Smooth muscle cell (in vitro differentiated cells): ENCODE results near the gene ITGA11. TPM values are rescaled to one million over a fixed set of nuclear protein-coding genes. Genes with fewer than 3 reads are reported as not detected.
A peak's percentile ranks its signal among the peaks of the same experiment; 100 is the strongest.

Experiments
- DNase-seq: peaks from one replicate; lab custom pipeline; 2025; ENCODE audit not compliant: unreplicated experiment; lab: John Stamatoyannopoulos, UW
- H2AFZ ChIP-seq: fragments of 200-600 bp; sonication (generic); 2 replicates; pipeline ENCODE4 v1.6.0; 2016; ENCODE audit warnings: antibody characterized with exemption, low read depth, mild to moderate bottlenecking
- H3F3A ChIP-seq: fragments of 200-600 bp; sonication (generic); 2 replicates; pipeline ENCODE4 v1.6.0; 2017; ENCODE audit warnings: antibody characterized with exemption, low read depth
- H3K27ac ChIP-seq: fragments of 200-600 bp; sonication (generic); 2 replicates; pipeline ENCODE4 v1.5.1; 2016; ENCODE audit warnings: low read depth, mild to moderate bottlenecking
- H3K27me3 ChIP-seq: fragments of 200-600 bp; sonication (generic); 2 replicates; pipeline ENCODE4 v1.6.1; 2016; ENCODE audit warnings: low read depth, mild to moderate bottlenecking
- H3K36me3 ChIP-seq: fragments of 200-600 bp; sonication (generic); 2 replicates; pipeline ENCODE4 v1.5.1; 2016; ENCODE audit warnings: low read depth
- H3K4me1 ChIP-seq: fragments of 200-600 bp; sonication (generic); 2 replicates; pipeline ENCODE4 v1.5.1; 2016; ENCODE audit warnings: low read depth
- H3K4me2 ChIP-seq: fragments of 200-600 bp; sonication (generic); 2 replicates; pipeline ENCODE4 v1.6.0; 2016; ENCODE audit warnings: mild to moderate bottlenecking
- H3K4me3 ChIP-seq: fragments of 200-600 bp; sonication (generic); 2 replicates; pipeline ENCODE4 v1.5.1; 2016; ENCODE audit warnings: mild to moderate bottlenecking
- H3K79me2 ChIP-seq: fragments of 200-600 bp; sonication (generic); 2 replicates; pipeline ENCODE4 v1.6.0; 2016; ENCODE audit warnings: low read depth, mild to moderate bottlenecking
- H3K9ac ChIP-seq: fragments of 200-600 bp; sonication (generic); 2 replicates; pipeline ENCODE4 v1.6.0; 2016; ENCODE audit warnings: low read depth
- H3K9me3 ChIP-seq: fragments of 200-600 bp; sonication (generic); replicated peaks from 2 replicates; pipeline ENCODE4 v1.5.1; 2016; ENCODE audit warnings: low read depth
- H4K20me1 ChIP-seq: fragments of 200-600 bp; sonication (generic); 2 replicates; pipeline ENCODE4 v1.6.0; 2016; ENCODE audit warnings: low read depth
- WGBS: methylation state at CpG from one replicate; pipeline ENCODE4 v1.1.7; 2016; ENCODE audit warnings: low lambda C conversion rate; 5-methylcytosine and 5-hydroxymethylcytosine counted together
- polyA plus RNA-seq: library from polyadenylated mRNA; unstranded; fragments of >200 nt; fragmentation: Nextera tagmentation; extraction: Ambion mirVana; gene quantifications from 2 replicates; pipeline ENCODE4 v1.2.1, GENCODE V29; 2016
- total RNA-seq: library from RNA; depleted of rRNA; stranded (reverse); fragments of >200 nt; gene quantifications from 2 replicates; pipeline ENCODE4 v1.2.3, GENCODE V29; 2014
- TF ChIP-seq, protein P1 (sequence below): fragments of 200-600 bp; sonication (generic); IDR thresholded peaks from 2 replicates; pipeline ENCODE4 v1.5.1; 2017; ENCODE audit warnings: borderline replicate concordance, mild to moderate bottlenecking, antibody characterized with exemption; ENCODE audit not compliant: insufficient read depth, poor library complexity, severe bottlenecking

Gene ITGA11
- total and polyA plus RNA-seq, 2 experiments from 2014 or later, result 87.8 to 133 TPM

DNA sequence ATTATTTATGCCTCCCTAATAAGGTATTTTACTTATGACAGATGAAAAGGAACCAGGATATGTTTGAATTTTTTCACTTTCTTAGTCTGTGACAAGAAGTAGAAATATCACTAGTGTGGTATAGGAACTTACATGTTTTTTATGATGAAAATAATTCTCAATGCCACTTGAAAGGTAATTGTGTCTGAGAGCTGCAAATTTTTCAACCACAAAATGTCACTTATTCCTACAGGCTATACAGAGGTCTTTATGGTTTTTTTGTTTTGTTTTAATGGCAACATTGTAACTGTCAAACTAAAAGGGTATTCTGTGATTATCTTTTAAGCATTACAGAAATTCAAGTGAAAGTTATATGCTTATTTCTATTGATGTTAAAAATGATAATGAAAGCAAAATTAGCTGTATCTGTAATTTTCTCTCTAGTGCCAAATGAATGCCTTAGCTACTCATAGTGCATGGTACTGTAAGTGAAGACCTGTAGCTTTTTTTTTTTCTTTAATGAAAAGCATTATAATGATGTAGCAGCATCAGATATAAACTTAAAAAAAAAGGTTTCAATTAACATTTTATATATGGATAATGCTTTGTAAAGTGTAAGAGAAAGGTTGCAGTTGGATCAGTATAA is 139.7 kb downstream of the ITGA11 start:
- no peaks in the 10 kb centered on the region for H3K27me3 ChIP-seq
- H3K9ac ChIP-seq, result no peak overlapping the region
- H3K36me3 ChIP-seq, result peaks cover 3% of the 10 kb centered on the region
- no peak overlapping the region for H3K4me3 ChIP-seq
- H3K27ac ChIP-seq, result peak overlapping the region; percentile 20
- TF ChIP-seq, protein P1, sequence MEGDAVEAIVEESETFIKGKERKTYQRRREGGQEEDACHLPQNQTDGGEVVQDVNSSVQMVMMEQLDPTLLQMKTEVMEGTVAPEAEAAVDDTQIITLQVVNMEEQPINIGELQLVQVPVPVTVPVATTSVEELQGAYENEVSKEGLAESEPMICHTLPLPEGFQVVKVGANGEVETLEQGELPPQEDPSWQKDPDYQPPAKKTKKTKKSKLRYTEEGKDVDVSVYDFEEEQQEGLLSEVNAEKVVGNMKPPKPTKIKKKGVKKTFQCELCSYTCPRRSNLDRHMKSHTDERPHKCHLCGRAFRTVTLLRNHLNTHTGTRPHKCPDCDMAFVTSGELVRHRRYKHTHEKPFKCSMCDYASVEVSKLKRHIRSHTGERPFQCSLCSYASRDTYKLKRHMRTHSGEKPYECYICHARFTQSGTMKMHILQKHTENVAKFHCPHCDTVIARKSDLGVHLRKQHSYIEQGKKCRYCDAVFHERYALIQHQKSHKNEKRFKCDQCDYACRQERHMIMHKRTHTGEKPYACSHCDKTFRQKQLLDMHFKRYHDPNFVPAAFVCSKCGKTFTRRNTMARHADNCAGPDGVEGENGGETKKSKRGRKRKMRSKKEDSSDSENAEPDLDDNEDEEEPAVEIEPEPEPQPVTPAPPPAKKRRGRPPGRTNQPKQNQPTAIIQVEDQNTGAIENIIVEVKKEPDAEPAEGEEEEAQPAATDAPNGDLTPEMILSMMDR, result no peak
- no peaks in the 10 kb centered on the region for H3K4me1 ChIP-seq
- peaks cover 74% of the 10 kb centered on the region for H3K79me2 ChIP-seq
- H2AFZ ChIP-seq, result no peak overlapping the region
- no peak overlapping the region for H3K4me2 ChIP-seq
- H3F3A ChIP-seq, result peaks cover 31% of the 10 kb centered on the region
- DNase-seq, result no peak
- no peaks in the 10 kb centered on the region for H3K9me3 ChIP-seq
- peaks cover 85% of the 10 kb centered on the region for H4K20me1 ChIP-seq

DNA sequence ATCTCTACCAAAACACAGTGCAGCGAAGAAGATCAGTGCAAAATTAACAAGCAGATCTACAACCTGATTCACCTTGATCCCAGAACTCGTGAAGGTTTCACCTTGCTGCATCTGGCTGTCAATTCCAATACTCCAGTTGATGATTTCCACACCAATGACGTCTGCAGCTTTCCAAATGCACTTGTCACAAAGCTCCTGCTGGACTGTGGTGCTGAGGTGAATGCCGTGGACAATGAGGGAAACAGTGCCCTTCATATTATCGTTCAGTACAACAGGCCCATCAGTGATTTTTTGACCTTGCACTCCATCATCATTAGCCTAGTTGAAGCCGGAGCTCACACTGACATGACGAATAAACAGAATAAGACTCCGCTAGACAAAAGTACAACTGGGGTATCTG is 141.2 kb downstream of the ITGA11 start:
- WGBS, result 96% methylated on average over 8 of the region's 8 CpGs
- no peaks in the 10 kb centered on the region for H3K9me3 ChIP-seq

DNA sequence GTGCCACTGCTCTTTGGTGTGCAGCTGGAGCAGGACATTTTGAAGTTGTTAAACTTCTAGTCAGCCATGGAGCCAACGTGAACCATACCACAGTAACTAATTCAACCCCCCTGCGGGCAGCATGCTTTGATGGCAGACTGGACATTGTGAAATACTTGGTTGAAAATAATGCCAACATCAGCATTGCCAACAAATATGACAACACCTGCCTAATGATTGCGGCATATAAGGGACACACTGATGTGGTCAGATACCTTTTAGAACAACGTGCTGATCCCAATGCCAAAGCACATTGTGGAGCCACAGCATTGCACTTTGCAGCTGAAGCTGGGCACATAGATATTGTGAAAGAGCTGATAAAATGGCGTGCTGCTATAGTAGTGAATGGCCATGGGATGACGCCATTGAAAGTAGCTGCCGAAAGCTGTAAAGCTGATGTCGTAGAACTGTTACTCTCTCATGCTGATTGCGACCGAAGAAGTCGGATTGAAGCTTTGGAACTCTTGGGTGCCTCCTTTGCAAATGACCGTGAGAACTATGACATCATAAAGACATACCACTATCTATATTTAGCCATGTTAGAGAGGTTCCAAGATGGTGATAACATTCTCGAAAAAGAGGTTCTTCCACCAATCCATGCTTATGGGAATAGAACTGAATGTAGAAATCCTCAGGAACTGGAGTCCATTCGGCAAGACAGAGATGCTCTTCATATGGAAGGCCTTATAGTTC is 142.2 kb downstream of the ITGA11 start:
- Histone ChIP-seq H3F3A (peaks cover 22% of the 10 kb centered on the region), H3K27ac (peak overlapping the region; percentile 44), H3K27me3 (no peaks in the 10 kb centered on the region), H3K9ac (no peak overlapping the region), H3K4me1 (no peaks in the 10 kb centered on the region), H3K4me3 (no peak overlapping the region), H3K9me3 (no peaks in the 10 kb centered on the region), H2AFZ (no peak overlapping the region), H3K36me3 (peaks cover 3% of the 10 kb centered on the region), H3K4me2 (no peak overlapping the region), H3K79me2 (peaks cover 90% of the 10 kb centered on the region), H4K20me1 (peaks cover 100% of the 10 kb centered on the region)
- no peak for DNase-seq
- 96% methylated on average over 14 of the region's 14 CpGs for WGBS
- TF ChIP-seq, protein P1, result no peak

More for the DNA sequence above, 141.2 kb downstream of the ITGA11 start:
- TF ChIP-seq, protein P1, result no peak
- H3K9ac ChIP-seq, result no peak overlapping the region
- no peak overlapping the region for H3K27ac ChIP-seq
- no peaks in the 10 kb centered on the region for H3K27me3 ChIP-seq
- H3K4me1 ChIP-seq, result no peaks in the 10 kb centered on the region
- H3K4me3 ChIP-seq, result no peak overlapping the region
- peaks cover 100% of the 10 kb centered on the region for H4K20me1 ChIP-seq
- DNase-seq, result no peak
- peaks cover 87% of the 10 kb centered on the region for H3K79me2 ChIP-seq
- no peak overlapping the region for H3K4me2 ChIP-seq
- H3K36me3 ChIP-seq, result peaks cover 3% of the 10 kb centered on the region
- H3F3A ChIP-seq, result peaks cover 31% of the 10 kb centered on the region
- no peak overlapping the region for H2AFZ ChIP-seq
